Endothelial cell of umbilical vein (primary cell): ENCODE measurements around the gene PLD4.

ENCODE experiments used
- EZH2 ChIP-seq: IDR thresholded peaks from 2 replicates; pipeline ENCODE4 v1.6.1; 2012; ENCODE audit warnings: borderline replicate concordance, low read depth, mild to moderate bottlenecking, moderate library complexity, low read length, inconsistent platforms; ENCODE audit not compliant: severe bottlenecking
- FOS ChIP-seq: IDR thresholded peaks from 2 replicates; pipeline ENCODE4 v1.6.1; 2011; ENCODE audit warnings: mild to moderate bottlenecking, low read length, moderate library complexity, borderline replicate concordance; ENCODE audit not compliant: insufficient read depth
- GATA2 ChIP-seq: IDR thresholded peaks from 2 replicates; pipeline ENCODE4 v1.7.0; 2011; ENCODE audit warnings: low read depth, mild to moderate bottlenecking, moderate library complexity, mixed read lengths, low read length; ENCODE audit not compliant: insufficient read length, insufficient read depth
- JUN ChIP-seq: IDR thresholded peaks from 2 replicates; pipeline ENCODE4 v1.6.1; 2011; ENCODE audit warnings: borderline replicate concordance, low read depth; ENCODE audit not compliant: insufficient read length, insufficient read depth
- MYC ChIP-seq: IDR thresholded peaks from one replicate; pipeline ENCODE4 v1.6.1; 2011; ENCODE audit warnings: mild to moderate bottlenecking, low read depth, low read length
- POLR2A ChIP-seq: IDR thresholded peaks from 2 replicates; pipeline ENCODE4 v1.6.1; 2012; ENCODE audit warnings: low read depth, mild to moderate bottlenecking, control low read depth, low read length
- POLR2AphosphoS5 ChIP-seq: IDR thresholded peaks from 2 replicates; pipeline ENCODE4 v1.6.1; 2012; ENCODE audit warnings: low read depth, mild to moderate bottlenecking, control low read depth, low read length, moderate library complexity; ENCODE audit not compliant: insufficient read depth
- TF ChIP-seq, protein P1 (sequence below): IDR thresholded peaks from 2 replicates; pipeline ENCODE4 v1.6.1; 2011; ENCODE audit not compliant: insufficient read depth, insufficient read length
- TF ChIP-seq, protein P2 (sequence below), 2 donors: IDR thresholded peaks; 1 replicate in 1 of 2; 2 replicates in 1 of 2; pipeline ENCODE4 v1.5.1; 2011; ENCODE audit warnings: low read length in 2 of 2, mild to moderate bottlenecking in 2 of 2, moderate library complexity in 2 of 2, control low read depth in 1 of 2, inconsistent platforms in 1 of 2, low read depth in 1 of 2; ENCODE audit not compliant: insufficient read depth in 1 of 2; ENCODE audit errors: extremely low read depth in 1 of 2

GRCh38 chr14:104942586-104942985 is 17.9 kb downstream of the PLD4 start:
- TF ChIP-seq, protein P1, sequence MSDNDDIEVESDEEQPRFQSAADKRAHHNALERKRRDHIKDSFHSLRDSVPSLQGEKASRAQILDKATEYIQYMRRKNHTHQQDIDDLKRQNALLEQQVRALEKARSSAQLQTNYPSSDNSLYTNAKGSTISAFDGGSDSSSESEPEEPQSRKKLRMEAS: no peak
- TF ChIP-seq POLR2A: no peak
- no peak for TF ChIP-seq JUN
- TF ChIP-seq, protein P2, sequence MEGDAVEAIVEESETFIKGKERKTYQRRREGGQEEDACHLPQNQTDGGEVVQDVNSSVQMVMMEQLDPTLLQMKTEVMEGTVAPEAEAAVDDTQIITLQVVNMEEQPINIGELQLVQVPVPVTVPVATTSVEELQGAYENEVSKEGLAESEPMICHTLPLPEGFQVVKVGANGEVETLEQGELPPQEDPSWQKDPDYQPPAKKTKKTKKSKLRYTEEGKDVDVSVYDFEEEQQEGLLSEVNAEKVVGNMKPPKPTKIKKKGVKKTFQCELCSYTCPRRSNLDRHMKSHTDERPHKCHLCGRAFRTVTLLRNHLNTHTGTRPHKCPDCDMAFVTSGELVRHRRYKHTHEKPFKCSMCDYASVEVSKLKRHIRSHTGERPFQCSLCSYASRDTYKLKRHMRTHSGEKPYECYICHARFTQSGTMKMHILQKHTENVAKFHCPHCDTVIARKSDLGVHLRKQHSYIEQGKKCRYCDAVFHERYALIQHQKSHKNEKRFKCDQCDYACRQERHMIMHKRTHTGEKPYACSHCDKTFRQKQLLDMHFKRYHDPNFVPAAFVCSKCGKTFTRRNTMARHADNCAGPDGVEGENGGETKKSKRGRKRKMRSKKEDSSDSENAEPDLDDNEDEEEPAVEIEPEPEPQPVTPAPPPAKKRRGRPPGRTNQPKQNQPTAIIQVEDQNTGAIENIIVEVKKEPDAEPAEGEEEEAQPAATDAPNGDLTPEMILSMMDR (IDR thresholded peaks at IDR 0.05; ENCODE audit: extremely low read depth in 1 of 2, insufficient read depth in 1 of 2, low read depth in 1 of 2, low read length in 2 of 2): no peak
- TF ChIP-seq POLR2AphosphoS5: no peak
- TF ChIP-seq EZH2: no peak
- no peak for TF ChIP-seq MYC
- no peak for TF ChIP-seq GATA2
- no peak for TF ChIP-seq FOS
